ENCODE measurements around the gene SUCLG2.

Gene SUCLG2

DNA sequence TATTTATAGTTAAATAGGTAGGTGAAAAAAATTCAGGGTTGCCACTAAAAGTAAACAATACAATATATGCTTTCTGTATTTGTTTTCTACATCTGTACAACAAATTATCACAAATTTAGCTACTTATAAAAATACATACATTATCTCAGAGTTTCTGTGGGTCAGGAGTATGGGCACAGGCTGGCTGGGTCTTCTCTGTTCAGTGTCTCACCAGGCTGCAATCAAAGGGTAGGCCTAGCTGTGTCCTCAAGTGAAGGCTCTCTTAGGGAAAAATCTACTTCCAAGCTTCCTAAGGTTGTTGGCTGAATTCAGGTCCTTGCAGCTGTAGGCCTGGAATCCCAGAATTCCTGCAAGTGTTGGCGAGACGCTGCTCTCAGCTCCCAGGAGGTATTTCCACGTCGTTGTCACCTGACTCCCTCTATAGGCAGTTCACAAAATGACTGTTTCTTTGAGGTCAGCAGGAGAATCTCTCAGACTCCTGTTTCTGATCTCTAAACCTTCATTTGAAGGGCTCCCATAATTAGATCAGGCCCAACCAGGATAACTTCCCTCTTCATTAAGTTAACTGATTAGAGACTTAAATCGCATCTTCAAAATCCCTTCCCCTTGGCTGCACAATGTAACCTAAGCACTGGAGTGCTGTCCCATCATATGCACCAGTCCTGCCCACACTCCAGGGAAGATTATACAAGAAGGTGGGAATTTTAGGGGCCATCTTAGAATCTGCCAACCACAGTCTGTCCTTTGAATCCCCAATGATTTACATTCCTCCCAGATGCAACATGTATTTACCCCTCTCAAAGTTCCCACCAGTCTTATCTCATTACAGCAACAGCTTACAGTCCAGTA is 296.6 kb downstream of the SUCLG2 start:
- DNase-seq (ENCODE audit: low read depth) = no peak
- TF ChIP-seq, protein P1, sequence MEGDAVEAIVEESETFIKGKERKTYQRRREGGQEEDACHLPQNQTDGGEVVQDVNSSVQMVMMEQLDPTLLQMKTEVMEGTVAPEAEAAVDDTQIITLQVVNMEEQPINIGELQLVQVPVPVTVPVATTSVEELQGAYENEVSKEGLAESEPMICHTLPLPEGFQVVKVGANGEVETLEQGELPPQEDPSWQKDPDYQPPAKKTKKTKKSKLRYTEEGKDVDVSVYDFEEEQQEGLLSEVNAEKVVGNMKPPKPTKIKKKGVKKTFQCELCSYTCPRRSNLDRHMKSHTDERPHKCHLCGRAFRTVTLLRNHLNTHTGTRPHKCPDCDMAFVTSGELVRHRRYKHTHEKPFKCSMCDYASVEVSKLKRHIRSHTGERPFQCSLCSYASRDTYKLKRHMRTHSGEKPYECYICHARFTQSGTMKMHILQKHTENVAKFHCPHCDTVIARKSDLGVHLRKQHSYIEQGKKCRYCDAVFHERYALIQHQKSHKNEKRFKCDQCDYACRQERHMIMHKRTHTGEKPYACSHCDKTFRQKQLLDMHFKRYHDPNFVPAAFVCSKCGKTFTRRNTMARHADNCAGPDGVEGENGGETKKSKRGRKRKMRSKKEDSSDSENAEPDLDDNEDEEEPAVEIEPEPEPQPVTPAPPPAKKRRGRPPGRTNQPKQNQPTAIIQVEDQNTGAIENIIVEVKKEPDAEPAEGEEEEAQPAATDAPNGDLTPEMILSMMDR (conservative IDR thresholded peaks at IDR 0.05; ENCODE audit: low read depth, low read length) = peak; percentile 53
- H3K4me3 ChIP-seq (ENCODE audit: low read length) = no peak overlapping the region

DNA sequence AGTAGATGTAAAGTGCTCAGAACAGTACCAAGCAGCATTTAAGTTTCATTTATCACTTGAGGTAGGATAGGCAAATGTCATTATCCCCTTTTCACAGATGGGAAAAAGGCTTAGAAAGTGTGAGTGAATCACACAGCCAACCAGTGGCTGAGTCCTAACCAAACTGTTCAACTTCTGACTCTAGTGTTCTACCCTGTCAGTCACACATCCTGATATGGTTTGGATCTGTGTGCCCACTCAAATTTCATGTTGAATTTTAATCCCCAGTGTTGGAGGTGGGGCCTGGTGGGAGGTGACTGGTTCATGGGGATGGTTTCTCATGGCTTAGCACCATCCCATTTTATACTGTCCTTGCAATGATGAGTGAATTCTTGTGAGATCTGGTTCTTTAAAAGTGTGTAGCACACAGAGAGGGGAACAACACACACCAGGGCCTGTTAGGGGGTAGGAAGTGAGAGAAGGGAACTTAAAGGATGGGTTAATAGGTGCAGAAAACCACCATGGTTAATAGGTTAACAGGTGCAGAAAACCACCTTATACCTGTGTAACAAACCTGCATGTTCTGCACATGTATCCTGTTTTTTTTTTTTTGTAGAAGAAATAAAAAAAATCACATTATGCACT is 304.7 kb downstream of the SUCLG2 start:
- DNase-seq (ENCODE audit: low read depth) = no peak
- H3K4me3 ChIP-seq (ENCODE audit: low read length) = no peak overlapping the region

DNA sequence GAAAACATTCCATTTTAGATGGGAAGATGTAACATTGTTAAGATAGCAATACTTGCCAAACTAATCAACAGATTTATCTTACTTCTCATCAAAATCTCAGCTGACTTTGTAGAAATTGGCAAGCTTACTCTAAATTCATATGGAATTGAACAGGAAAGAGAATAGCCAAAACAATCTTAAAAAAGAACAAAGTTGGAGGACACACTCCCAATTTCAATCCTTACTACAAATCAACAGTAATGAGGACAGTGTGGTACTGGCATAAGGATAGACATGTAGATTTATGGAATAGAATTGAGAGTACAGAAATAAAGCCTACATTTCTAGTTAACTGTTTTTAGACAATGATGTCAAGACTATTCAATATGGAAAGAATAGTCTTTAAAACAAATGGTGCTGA is 308.3 kb downstream of the SUCLG2 start:
- TF ChIP-seq, protein P1 (conservative IDR thresholded peaks at IDR 0.05; ENCODE audit: low read depth, low read length) = no peak
- H3K4me3 ChIP-seq (ENCODE audit: low read length) = no peak overlapping the region
- DNase-seq (ENCODE audit: low read depth) = no peak

More for the DNA sequence above, 304.7 kb downstream of the SUCLG2 start:
- TF ChIP-seq, protein P1 (conservative IDR thresholded peaks at IDR 0.05; ENCODE audit: low read depth, low read length) = no peak

DNA sequence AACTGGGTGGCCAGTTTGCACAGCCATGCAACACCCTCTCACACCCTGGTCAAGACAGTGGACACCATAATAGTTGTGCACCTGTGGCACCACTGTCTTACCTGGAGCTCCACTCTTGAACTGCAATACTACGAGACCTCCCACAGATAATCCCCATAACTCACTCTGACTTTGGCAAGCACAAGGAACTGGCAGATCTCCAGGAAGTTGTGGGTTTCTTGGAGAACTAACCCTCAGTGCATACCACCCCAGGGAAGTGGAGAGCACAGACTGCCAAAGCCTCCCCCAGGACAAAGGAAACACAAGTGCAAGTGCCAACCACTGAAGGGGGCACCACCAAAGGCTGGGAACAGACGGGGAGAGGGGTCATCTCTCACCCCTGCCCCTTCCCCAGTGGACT is 318.6 kb downstream of the SUCLG2 start:
- TF ChIP-seq, protein P1 (conservative IDR thresholded peaks at IDR 0.05; ENCODE audit: low read depth, low read length) = no peak
- H3K4me3 ChIP-seq (ENCODE audit: low read length) = no peak overlapping the region
- DNase-seq (ENCODE audit: low read depth) = peak; percentile 4

DNA sequence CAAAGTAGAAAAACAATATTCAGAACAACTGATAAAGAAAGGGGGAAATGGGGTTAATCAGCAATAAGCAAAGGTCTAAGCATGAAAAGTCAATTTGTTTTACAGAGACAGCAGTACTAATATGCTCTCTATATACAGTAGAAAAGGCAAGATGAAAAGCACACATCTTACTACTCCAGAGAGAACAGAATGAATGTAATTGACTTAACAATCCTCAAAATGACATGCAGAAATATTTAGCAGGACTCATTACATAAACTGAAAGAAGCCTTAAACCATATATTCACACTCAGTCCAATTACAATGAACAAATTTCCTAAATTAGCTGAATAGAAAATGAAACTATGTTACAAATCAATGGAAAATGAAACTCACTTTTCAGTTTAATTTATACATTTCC is 319.8 kb downstream of the SUCLG2 start:
- DNase-seq (ENCODE audit: low read depth) = no peak
- no peak overlapping the region for H3K4me3 ChIP-seq (ENCODE audit: low read length)
- TF ChIP-seq, protein P1 (conservative IDR thresholded peaks at IDR 0.05; ENCODE audit: low read depth, low read length) = no peak

DNA sequence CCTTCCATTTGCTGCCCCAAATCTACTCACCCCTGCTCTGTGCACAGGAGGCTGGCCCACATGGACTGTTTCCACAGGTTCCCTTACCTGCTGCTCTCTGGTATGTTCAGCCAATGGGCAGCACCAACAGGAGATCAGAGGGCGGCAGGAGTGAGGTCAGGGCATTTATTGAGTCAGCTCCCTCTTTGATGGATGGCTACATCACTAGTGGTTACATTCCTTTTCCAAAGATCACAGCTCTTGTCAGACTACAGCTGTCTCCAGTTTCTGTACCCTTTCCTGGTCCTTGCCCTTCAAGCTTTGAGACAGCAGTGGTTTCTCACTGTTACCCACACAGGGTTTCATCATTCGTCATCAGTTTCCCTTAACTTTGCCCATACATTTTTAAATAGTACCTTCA is 325.1 kb downstream of the SUCLG2 start:
- TF ChIP-seq, protein P1 (conservative IDR thresholded peaks at IDR 0.05; ENCODE audit: low read depth, low read length) = no peak
- no peak overlapping the region for H3K4me3 ChIP-seq (ENCODE audit: low read length)
- DNase-seq (ENCODE audit: low read depth) = no peak

DNA sequence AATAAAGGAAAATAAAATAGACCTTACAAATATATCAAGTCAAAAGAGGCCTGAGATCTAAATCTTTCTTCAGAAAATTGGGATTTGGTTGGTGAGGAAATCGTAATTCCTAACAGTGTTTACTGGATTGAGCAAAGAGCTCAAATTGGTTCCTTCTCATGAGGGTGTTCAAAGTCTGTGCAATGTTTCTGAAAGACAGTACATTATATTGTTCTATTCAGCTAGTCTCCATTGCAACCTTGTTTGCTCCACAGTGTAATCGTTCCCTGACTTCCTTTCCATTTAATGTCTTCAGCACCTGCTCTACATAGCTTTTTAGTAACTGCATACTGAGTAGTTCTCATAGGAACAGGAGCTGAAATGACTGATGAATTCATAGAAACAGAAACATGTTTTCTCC is 326.8 kb downstream of the SUCLG2 start:
- TF ChIP-seq, protein P1 (conservative IDR thresholded peaks at IDR 0.05; ENCODE audit: low read depth, low read length) = no peak
- DNase-seq (ENCODE audit: low read depth) = no peak
- H3K4me3 ChIP-seq (ENCODE audit: low read length) = no peak overlapping the region
